ENCODE data around the gene CFAP70.

Gene CFAP70

DNA sequence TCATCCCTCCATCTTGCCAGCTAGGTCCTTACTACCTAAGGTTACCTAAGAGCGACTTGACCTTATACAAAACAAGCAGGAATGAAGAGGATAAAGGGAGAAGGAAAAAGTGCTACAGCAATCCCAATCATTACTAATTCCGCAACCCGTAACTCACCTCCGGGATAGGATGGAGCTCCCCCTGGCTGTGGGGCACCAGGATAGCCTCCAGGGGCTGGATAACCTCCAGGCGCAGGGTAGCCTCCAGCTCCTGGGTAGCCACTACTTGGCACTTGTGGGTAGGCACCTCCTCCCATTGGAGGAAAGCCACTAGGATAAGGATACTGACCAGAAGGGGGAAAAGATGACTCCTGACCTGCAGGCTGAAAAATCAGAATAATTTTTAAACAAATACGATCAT lies 39.4 kb upstream of the CFAP70 start:
- TF ChIP-seq NFIC (IDR thresholded peaks at IDR 0.05) (no peak), RAD21 (IDR thresholded peaks at IDR 0.05; ENCODE audit: low read depth) (0 out of 2 replicates have a peak, but pooled peaks have one; percentile 17), YY1 (IDR thresholded peaks at IDR 0.05; ENCODE audit: low read depth) (no peak), CEBPB (IDR thresholded peaks at IDR 0.05) (no peak), EGR1 (IDR thresholded peaks at IDR 0.05) (no peak)

DNA sequence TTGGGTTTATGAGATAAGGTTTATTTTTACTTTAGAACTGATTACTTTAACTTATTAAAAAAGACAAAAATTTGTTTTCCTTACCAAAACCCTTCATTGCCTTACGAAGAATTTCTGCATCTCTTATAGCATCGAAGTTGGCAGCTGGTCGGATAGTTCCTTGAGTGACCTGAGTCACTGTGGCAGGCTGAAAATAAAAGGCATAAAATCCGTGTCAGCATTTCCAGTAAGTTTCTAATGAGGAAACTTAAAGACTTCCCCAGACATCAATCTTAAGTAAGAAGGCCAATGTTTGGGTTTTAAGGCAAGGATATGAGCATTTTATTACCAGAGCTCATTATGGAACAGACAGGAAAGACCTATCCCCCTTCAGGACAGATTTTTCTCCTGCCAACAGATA lies 29.6 kb upstream of the CFAP70 start:
- no peak for TF ChIP-seq TAF1 (IDR thresholded peaks at IDR 0.05; ENCODE audit: low read depth)
- no peak for TF ChIP-seq TEAD4 (IDR thresholded peaks at IDR 0.05)
- TF ChIP-seq, protein P1, sequence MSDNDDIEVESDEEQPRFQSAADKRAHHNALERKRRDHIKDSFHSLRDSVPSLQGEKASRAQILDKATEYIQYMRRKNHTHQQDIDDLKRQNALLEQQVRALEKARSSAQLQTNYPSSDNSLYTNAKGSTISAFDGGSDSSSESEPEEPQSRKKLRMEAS (IDR thresholded peaks at IDR 0.05): no peak
- TF ChIP-seq, protein P2, sequence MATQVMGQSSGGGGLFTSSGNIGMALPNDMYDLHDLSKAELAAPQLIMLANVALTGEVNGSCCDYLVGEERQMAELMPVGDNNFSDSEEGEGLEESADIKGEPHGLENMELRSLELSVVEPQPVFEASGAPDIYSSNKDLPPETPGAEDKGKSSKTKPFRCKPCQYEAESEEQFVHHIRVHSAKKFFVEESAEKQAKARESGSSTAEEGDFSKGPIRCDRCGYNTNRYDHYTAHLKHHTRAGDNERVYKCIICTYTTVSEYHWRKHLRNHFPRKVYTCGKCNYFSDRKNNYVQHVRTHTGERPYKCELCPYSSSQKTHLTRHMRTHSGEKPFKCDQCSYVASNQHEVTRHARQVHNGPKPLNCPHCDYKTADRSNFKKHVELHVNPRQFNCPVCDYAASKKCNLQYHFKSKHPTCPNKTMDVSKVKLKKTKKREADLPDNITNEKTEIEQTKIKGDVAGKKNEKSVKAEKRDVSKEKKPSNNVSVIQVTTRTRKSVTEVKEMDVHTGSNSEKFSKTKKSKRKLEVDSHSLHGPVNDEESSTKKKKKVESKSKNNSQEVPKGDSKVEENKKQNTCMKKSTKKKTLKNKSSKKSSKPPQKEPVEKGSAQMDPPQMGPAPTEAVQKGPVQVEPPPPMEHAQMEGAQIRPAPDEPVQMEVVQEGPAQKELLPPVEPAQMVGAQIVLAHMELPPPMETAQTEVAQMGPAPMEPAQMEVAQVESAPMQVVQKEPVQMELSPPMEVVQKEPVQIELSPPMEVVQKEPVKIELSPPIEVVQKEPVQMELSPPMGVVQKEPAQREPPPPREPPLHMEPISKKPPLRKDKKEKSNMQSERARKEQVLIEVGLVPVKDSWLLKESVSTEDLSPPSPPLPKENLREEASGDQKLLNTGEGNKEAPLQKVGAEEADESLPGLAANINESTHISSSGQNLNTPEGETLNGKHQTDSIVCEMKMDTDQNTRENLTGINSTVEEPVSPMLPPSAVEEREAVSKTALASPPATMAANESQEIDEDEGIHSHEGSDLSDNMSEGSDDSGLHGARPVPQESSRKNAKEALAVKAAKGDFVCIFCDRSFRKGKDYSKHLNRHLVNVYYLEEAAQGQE (IDR thresholded peaks at IDR 0.05; ENCODE audit: low read depth): no peak
- no peak for TF ChIP-seq TCF12 (IDR thresholded peaks at IDR 0.05; ENCODE audit: low read depth)
- TF ChIP-seq YY1 (IDR thresholded peaks at IDR 0.05; ENCODE audit: low read depth): no peak
- no peak for TF ChIP-seq EGR1 (IDR thresholded peaks at IDR 0.05)
- no peak for TF ChIP-seq CREB1 (IDR thresholded peaks at IDR 0.05; ENCODE audit: low read depth)
- TF ChIP-seq NFIC (IDR thresholded peaks at IDR 0.05): no peak
- TF ChIP-seq ZBTB7A (IDR thresholded peaks at IDR 0.05; ENCODE audit: low read depth): no peak
- no peak for TF ChIP-seq CEBPB (IDR thresholded peaks at IDR 0.05)
- TF ChIP-seq, protein P3, sequence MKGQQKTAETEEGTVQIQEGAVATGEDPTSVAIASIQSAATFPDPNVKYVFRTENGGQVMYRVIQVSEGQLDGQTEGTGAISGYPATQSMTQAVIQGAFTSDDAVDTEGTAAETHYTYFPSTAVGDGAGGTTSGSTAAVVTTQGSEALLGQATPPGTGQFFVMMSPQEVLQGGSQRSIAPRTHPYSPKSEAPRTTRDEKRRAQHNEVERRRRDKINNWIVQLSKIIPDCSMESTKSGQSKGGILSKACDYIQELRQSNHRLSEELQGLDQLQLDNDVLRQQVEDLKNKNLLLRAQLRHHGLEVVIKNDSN (IDR thresholded peaks at IDR 0.05): no peak
- no peak for TF ChIP-seq FOXM1 (IDR thresholded peaks at IDR 0.05; ENCODE audit: borderline replicate concordance, low read depth)
- no peak for TF ChIP-seq EP300 (IDR thresholded peaks at IDR 0.05; ENCODE audit: borderline replicate concordance)
- TF ChIP-seq RAD21 (IDR thresholded peaks at IDR 0.05; ENCODE audit: low read depth): no peak

DNA sequence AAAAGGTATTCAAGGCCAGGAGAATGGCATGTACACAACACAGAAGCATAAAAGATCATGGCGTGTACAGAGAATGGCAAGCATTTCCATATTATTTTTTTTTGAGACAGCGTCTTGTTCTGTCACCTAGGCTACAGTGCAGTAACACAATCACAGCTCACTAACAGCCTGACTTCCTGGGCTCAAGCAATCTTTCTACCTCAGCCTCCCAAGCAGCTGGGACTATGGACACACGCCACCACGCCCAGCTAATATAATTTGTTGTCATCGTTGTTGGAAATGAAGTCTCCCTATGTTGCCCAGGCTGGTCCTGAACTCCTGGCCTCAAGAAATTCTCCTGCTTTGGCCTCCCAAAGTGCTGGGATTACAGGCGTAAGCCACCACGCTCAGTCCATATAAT lies 27.9 kb upstream of the CFAP70 start:
- TF ChIP-seq FOXM1 (IDR thresholded peaks at IDR 0.05; ENCODE audit: borderline replicate concordance, low read depth): no peak

DNA sequence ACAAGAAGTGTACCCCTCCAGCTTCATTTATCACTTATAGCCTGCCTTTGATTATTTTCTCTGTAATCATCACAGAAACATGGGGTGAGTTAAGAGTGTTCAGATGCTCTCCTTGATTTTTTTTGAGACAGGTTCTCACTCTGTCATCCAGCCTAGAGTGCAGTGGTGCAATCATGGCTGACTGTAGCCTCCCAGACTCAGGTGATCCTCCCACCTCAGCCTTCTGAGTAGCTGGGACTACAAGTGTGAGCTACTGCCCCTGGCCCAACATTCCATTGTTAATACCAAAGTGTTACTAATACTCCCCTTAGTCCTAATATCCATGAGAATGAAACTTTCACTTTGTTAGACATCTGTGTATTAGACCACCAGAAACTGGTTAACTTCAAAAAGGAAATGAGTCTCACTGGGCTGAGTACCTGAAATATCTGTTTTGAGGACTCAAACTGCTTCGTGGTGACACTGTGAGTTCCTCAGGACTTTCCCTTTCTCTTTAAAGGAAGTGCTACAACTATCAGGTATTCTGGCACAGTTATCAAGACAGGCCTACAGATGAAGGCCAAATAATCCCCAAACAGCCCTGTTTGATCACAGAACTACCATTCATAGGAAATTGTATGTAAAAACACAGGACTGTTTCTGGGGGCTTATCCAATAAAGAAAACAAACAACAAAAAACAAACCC lies 20.5 kb upstream of the CFAP70 start:
- TF ChIP-seq TCF12 (IDR thresholded peaks at IDR 0.05; ENCODE audit: low read depth) (no peak), TAF1 (IDR thresholded peaks at IDR 0.05; ENCODE audit: low read depth) (no peak), CEBPB (IDR thresholded peaks at IDR 0.05) (no peak), CREB1 (IDR thresholded peaks at IDR 0.05; ENCODE audit: low read depth) (no peak), FOXM1 (IDR thresholded peaks at IDR 0.05; ENCODE audit: borderline replicate concordance, low read depth) (no peak), EP300 (IDR thresholded peaks at IDR 0.05; ENCODE audit: borderline replicate concordance) (no peak), YY1 (IDR thresholded peaks at IDR 0.05; ENCODE audit: low read depth) (no peak), EGR1 (IDR thresholded peaks at IDR 0.05) (no peak), TEAD4 (IDR thresholded peaks at IDR 0.05) (no peak), NFIC (IDR thresholded peaks at IDR 0.05) (no peak), RAD21 (IDR thresholded peaks at IDR 0.05; ENCODE audit: low read depth) (no peak), ZBTB7A (IDR thresholded peaks at IDR 0.05; ENCODE audit: low read depth) (no peak)
- TF ChIP-seq, protein P1 (IDR thresholded peaks at IDR 0.05): no peak
- TF ChIP-seq, protein P2 (IDR thresholded peaks at IDR 0.05; ENCODE audit: low read depth): no peak
- TF ChIP-seq, protein P3 (IDR thresholded peaks at IDR 0.05): no peak

DNA sequence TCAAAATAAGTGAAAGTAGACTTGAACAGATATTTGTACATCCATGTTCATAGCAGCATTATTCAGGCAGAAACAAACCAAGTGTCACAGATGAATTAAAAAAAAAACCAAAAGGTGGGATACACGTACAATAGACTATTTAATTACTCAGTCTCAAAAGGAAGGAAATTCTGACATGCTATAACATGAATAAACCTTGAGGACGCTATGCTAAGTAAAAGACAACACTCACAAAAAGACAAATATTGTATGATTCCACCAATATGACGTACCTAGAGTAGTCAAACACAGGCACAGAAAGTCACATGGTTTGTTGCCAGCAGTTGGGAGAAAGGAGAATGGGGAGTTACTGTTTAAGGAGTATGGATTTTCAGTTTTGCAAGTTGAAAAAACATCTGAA lies 18.0 kb upstream of the CFAP70 start:
- no peak for TF ChIP-seq EP300 (IDR thresholded peaks at IDR 0.05; ENCODE audit: borderline replicate concordance)
- TF ChIP-seq, protein P1 (IDR thresholded peaks at IDR 0.05): no peak
- no peak for TF ChIP-seq RAD21 (IDR thresholded peaks at IDR 0.05; ENCODE audit: low read depth)
- no peak for TF ChIP-seq TEAD4 (IDR thresholded peaks at IDR 0.05)
- no peak for TF ChIP-seq EGR1 (IDR thresholded peaks at IDR 0.05)
- TF ChIP-seq ZBTB7A (IDR thresholded peaks at IDR 0.05; ENCODE audit: low read depth): no peak

DNA sequence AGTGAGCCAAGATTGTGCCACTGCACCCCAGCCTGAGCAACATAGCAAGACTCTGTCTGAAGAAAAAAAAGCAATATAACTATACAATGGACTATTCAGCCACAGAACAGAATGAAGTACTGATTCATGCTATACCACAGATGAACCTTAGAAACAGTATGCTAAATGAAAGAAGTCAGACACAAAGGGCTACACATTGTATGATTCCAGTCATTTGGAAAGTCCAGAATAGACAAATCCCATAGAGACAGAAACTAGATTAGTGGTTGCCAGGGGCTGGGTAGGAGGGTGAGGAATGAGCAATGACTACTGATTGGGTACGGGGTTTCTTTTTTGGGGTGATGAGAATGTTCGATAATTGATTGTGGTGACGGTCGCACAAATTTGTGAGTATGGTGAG lies 9.6 kb upstream of the CFAP70 start:
- TF ChIP-seq TEAD4 (IDR thresholded peaks at IDR 0.05) (no peak), YY1 (IDR thresholded peaks at IDR 0.05; ENCODE audit: low read depth) (no peak), TAF1 (IDR thresholded peaks at IDR 0.05; ENCODE audit: low read depth) (no peak), ZBTB7A (IDR thresholded peaks at IDR 0.05; ENCODE audit: low read depth) (no peak), CREB1 (IDR thresholded peaks at IDR 0.05; ENCODE audit: low read depth) (no peak), TCF12 (IDR thresholded peaks at IDR 0.05; ENCODE audit: low read depth) (no peak), NFIC (IDR thresholded peaks at IDR 0.05) (no peak), EGR1 (IDR thresholded peaks at IDR 0.05) (no peak), RAD21 (IDR thresholded peaks at IDR 0.05; ENCODE audit: low read depth) (no peak), EP300 (IDR thresholded peaks at IDR 0.05; ENCODE audit: borderline replicate concordance) (no peak), FOXM1 (IDR thresholded peaks at IDR 0.05; ENCODE audit: borderline replicate concordance, low read depth) (no peak), CEBPB (IDR thresholded peaks at IDR 0.05) (no peak)
- TF ChIP-seq, protein P1 (IDR thresholded peaks at IDR 0.05): no peak
- TF ChIP-seq, protein P2 (IDR thresholded peaks at IDR 0.05; ENCODE audit: low read depth): no peak
- TF ChIP-seq, protein P3 (IDR thresholded peaks at IDR 0.05): no peak
